Stimulated activated CD4-positive, alpha-beta T cell treated with anti-CD3 and anti-CD28 coated beads, Interleukin-1b, Interleukin-23, amount 100 ng/mL, for 4 hours (primary cell): Measurements from ENCODE around the gene TUBGCP6.

Experiments used
- DNase-seq, 2 donors: peaks; one replicate each; pipeline ENCODE4 v3.0.0-alpha.2; 2020; ENCODE audit warnings: low read depth in 2 of 2

TUBGCP6 gene

DNA sequence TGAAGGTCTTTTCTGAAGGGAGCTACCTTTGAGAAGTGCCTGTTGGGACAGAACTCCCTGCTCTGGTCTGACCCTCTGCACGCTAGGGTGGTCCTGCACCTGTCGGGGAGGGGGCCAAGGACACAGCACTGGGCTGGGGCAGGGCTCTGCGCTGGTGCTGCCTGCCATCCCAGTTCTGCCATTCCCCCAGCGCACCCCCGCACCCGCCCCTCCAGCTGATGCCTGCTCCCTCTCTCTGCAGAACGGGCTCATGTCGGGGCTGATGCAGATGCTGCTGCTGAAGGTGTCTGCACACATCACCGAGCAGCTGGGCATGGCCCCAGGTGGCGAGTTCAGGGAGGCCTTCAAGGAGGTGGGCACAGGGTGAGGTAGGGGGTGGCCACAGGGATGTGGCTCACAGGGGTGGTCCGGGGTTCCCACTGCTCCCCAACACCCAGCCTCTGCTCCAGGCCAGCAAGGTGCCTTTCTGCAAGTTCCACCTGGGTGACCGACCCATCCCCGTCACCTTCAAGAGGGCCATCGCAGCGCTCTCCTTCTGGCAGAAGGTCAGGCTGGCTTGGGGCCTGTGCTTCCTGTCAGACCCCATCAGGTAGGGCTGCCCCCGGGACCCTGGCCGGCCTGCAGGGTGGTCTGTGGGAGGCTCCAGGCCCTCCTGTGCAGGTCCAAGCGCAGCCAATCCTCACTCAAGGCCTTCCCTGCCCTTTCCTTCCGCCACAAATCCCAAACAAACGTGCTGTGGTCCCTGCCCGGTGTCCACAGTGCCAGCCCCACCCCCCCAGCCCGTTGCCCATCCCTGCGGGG, 47.6 kb downstream of the TUBGCP6 start:
- DNase-seq: no peak

DNA sequence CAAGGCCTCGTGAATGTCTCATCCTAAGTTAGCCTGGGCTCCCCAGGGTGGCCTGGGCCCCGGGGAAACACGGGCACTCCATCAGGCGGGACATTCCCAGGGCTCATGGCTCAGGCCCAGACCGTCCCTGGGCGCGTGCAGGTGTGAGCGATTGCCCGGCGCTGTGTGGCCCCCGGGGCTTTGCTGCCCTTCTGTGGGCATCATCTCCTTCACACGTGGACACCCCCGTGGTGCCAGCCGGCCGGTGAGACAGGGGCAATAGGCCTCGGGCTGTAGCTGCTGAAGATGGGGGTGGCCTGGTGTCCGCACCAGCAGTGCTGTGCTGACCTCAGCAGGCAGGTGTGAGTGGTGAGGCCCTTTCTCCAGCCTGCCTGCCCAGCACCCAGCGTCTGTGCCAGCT, 48.6 kb downstream of the TUBGCP6 start:
- DNase-seq: no peak

DNA sequence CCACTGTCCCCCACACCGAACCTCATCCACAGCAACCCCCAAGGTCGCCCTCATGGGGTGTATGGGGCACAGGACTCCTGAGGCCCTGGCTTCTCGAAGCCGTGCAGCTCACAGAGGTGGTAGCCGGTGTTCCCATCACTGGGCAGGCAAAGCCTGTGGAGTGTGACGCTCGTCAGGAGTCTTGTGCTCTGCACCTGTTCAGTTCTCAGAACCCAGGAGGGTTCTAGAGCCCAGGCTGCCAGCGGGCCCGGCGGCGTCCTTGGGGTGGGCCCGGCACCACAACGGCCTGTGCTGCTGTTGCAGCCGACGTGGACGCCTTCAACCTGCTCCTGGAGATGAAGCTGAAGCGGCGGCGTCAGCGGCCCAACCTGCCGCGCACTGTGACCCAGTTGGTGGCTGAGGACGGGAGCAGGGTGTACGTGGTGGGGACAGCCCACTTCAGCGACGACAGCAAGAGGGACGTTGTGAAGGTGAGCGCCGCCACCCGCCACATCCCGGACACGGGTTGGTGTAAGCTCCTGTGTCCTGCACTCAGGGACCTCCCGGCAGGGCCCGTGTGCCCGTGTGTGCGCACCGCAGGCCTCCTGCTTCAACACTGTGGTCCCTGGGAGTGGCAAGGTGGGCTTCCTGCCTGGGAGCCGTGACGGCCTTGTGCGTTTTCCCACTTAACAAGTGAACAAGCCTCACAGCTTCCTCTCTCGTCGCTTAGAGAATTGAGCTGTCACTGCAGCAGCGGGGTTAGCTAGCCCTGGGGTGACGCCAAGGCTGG, 50.6 kb downstream of the TUBGCP6 start:
- DNase-seq: no peak

DNA sequence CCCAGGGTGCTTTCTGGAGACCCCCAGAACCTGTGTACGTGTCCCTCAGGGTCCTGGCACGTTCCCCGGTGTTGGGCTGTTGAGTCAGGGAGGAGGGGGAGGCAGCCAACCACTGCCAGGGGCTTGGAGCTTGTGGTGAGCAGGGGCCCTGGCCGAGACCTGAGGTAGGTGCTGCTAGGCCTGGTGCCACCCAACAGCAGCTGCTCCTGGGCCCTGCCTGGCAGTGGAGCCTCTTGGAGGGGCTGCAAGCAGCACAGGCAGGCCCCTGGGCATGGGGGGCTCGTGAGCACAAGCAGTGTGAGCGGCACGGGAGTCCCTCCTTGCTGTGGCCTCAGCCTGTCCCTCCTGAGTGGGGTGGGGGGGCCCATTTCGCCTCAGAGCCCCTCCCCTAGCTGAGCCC, 51.2 kb downstream of the TUBGCP6 start:
- DNase-seq: no peak

DNA sequence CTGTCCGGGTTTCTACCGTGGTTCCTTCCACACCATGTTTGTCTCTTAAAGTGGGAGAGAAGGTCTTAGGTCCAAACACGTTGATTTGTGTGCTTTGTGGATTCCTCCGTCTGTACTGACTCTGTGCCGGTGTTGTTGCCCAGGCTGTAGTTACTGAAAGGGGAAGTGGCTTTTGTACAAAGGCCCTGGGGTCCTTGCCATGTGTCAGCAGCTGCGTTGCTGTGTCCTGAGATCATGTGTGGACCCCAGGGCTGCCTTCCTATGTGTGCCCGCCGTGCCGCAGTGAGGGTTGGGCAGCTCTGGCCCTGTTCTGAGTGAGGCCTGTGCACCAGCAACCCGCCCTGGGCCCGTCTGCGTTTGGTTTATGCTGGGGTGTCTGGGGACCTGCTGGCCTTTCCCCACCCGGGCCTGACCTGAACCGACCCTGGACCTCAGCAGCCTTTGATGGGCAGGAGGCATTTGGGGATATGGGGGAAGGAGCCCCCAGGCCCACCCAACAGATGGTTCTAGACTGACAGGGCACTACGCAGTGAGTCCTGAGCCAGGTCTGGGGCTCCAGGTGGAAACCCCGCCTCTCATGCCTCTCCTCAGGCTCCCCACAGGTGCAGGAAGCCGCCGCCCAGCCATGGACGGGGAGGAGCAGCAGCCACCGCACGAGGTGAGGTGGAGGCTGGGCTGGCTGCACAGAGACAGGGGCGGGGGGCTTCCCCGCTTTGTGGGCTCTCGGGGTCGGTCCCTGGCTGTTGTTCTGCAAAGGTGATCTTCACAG, 52.2 kb downstream of the TUBGCP6 start:
- DNase-seq: no peak

DNA sequence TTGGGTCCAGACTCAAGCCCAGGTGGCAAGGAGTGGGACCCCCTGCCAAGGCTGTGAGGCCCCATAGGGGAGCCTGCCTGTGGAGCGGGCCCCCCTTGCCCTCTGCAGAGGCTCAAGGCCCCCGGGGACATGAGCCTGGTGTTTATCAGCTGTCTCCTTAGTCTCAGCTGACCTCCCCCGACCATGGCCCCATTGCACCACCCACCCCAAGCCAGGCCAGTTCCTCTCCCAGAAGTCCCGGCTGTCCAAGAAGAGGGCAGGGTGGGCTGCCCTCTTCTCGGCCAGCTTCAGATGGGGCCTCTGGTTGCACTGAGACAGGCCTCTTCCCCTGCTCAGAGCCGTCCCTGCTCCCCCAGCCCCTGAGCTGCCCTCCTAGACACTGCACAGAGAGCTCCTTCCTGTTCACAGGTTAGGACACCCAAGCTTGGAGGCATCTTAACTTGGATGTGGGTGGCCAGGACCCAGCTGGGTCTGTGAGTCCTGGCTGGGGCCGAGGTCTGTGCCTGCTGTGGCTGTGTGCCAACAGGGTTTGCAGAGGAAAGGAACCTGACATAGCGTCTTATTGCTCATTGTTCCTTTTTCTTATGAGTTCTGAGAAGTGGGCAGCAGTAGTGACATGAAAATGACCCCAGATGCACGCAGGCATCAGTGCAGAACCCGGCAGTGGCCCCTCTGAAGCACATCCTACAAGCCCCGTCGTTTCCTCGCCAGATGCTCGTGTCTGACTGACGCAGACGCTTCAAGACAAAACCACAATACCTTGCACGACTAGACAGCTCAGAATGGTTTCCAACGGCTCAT, 53.7 kb downstream of the TUBGCP6 start:
- DNase-seq: peak in 1 of 2 donors; percentile 49

DNA sequence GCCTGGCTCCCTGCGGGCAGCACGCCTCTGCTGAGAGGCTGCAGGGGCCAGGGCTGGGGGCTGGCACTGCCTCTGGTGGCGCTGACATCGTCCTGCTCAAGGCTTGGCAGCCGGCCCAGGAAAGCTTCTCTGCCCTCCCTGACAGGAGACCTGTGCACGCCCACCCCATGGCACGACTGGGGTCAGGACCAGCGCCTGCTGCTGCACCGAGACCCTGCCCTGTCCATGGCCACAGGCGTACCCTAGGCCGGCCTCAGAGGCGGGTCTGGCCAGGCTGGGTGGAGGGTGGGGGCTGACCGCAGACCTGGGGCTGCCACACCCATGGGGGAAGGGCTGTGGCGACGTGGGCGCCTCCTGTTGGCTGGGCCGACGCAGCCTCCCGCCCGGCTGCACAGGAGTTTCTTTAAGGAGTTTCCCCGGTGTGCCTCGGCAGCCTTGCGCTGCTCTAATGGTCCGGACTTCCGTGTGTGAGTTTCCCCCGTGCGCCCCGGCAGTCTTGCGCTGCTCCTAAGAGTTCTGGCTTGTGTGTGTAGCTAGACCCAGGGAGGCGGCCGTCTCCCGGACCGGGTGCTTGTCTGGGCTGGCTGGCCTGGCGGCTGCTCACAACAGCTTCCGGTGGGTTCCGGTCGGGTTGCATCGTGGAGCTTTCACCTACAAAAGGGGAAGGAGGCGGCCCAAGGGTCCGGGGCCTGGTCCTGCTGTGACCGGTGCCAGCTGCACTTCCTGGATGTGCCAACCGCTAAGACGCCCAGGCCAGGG, 54.5 kb downstream of the TUBGCP6 start:
- DNase-seq: peak; percentile 62 to 70

DNA sequence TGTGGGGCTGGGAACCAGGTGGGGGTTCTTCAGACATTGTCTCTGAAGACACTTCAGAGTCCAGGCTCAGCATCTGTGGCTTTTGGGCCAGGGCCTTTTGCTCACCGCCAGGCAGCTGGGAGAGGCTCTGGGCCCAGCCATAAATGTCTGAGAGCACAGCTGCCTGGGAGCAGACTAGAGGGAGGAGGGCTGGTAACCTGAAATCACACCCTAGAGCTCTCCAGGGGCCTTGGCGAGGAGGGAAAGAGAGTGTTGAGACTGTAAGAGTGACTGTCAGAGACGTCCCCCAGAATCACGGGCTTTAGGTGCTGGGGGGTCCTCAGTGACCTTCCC, 55.0 kb downstream of the TUBGCP6 start:
- no peak for DNase-seq

DNA sequence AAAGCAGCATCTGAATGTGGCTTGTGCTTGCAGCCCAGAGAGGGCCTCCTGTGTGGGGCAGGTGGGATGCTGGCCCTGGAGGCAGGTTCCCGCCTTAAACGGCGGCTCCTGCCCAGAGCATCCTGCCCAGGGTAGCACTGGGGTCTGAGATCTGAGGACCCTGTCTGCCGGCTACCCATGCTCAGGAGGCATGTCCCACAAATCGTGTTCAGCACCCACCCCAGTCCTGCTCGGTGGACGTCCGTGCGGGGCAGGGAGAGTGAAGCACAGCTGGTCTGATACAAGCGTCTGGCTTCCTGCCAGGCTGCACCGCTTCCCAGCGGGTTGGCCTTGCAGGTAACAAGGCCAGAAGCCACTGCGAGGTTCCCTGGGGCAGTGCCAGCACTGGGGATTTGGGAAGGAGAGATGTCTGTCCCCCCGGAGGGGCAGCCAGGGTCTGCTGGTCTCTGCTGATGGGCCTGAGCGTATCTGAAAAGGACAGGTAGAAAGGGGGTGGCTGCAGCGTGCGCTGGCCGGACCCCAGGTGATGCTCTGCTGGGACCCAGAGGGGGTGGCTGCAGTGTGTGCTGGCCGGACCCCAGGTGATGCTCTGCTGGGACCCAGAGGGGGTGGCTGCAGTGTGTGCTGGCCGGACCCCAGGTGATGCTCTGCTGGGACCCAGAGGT, 55.5 kb downstream of the TUBGCP6 start:
- DNase-seq: no peak

DNA sequence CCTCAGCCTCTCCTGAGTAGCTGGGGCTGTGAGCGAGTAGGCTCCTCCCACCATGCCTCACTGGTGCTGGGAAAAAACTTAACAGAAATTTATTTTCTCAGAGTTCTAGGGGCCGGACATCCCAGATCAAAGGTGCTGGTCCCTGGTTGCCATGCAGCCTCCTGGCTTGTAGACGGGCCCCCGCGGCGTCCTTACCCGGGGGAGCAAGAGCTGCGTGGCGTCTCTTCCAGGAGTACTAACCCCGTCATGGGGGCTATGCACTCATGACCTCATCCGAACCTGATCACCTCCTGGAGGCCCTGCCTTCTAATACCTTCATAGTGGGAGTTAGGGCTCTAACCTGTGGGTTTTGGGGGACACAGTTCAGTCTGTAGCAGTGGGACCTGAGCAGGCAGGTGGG, 56.5 kb downstream of the TUBGCP6 start:
- DNase-seq: no peak

DNA sequence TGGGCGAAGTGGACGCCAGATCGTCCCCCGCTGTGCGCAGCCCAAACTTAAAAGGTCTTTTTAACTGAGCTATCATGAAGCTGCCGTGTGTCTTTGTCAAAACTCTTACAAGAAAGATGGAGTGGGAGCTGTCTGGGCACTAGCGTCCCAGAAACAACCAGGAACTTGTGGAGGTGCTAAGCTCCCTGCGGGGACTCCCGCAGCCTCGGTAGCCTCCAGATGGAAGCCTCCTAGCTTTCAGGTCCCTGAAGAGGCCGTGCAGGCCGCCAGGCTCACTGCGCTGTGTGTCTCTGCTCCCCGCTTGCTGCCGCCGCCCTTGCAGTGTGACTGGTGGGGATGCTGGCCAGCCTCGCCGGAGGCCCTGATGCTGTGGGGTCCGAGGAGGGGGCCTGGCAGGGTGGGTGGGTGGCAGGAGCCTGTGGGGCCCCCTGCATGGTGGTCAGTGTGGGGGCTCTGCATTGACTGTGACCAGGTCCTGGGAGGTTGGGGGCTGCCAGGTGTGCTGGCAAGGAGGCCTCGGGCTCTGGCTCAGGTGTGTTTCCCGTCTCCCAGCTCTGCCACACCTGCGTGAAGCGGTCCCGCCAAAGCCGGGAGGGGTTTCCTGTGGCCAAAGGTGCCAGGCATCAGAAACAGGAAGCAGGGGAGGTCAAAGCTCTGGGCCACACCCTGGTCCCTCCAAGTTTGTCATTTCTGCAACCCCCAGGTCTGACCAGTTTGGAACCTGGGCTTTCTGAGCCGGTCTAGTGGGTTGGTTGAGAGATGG, 57.9 kb downstream of the TUBGCP6 start:
- DNase-seq: no peak

DNA sequence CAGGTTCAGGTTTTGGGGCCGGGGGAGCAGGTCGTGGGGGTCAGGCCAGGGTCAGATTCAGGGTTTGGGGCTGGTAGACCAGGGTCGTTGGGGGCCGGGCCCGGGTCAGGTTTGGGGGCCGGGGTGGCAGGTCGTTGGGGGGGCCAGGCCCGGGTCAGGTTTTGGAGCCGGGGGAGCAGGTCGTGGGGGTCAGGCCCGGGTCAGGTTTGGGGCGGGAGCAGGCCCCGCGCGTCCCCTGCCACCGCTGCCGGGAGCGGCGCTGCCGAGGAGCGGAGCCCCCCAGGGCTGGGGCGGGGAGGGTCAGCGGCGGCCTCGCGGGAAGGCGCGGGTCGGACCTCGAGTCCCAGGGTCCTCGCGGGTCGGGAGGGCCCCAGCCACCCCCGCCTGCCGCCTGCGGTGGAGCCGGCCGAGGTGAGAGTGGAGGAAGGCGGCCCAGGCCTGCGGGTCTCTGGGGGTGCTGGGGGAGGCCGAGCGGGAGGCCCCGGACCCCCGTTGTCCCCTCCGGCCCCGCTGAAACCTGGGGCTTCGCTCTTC, 58.6 kb downstream of the TUBGCP6 start:
- no peak for DNase-seq

DNA sequence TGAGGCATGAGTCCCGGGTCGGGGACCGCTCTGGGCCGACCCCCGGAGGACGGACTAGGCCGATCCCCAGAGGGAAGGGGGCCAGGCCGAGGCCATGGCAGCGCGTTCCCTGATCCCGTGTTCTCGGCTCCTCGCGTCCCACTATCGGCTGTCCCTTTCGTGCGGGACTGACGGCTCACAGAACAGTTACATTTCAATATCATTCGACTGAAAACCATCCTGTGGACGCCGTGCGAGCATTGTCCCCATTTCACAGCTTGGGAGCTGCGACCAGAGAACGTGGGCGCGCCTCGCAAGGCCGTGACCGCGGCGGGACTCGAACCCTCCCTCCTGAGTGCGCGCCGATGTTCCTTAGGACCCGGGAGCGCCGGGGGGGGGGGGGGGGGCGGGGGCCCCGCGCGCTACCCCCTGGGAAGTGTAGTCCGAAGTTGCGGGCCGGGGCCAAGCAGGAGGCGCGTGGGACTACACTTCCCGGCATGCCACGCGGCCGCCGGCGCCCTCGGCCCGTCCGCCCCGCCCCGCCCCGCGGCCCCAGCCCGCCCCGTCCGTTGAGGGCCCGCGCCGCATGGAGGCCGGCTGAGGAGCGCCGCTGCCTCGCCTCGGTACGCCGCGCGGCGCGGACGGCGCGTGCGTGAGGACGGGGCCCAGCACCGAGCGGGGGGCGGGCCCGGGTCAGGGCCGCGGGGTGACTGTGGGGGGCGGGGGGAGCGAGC, 59.3 kb downstream of the TUBGCP6 start, which contains the start of gene TRABD:
Gene TRABD, plus strand, starts transcription at position 539 of the 713 bp plus-strand sequence. CDS start 7,148 bp downstream, outside the sequence.
- DNase-seq: peak; percentile 77 to 90

DNA sequence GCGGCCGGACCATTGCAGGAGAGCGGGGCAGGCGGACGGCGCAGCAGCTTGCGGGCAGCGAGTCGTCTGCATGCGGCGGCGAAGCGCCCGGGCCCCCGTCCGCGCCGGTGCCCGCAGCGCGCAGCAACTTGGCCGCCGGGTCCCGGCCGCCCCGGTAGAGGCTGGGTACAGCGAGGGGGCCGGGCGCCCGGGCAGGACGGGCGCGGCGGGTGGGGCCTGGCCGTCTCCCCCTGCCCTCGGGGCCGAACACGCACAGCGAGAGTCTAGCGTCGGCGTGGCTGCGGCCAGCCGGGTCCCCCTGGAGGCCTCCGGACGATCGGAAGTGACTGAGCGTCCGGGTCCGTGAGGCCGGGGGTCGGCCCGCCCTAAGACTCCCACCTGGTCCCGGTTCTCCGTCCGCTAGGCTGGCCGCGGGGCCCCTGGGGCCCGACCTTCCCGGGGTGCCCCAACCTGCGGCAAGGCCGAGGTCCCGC, 59.9 kb downstream of the TUBGCP6 start:
- no peak for DNase-seq

DNA sequence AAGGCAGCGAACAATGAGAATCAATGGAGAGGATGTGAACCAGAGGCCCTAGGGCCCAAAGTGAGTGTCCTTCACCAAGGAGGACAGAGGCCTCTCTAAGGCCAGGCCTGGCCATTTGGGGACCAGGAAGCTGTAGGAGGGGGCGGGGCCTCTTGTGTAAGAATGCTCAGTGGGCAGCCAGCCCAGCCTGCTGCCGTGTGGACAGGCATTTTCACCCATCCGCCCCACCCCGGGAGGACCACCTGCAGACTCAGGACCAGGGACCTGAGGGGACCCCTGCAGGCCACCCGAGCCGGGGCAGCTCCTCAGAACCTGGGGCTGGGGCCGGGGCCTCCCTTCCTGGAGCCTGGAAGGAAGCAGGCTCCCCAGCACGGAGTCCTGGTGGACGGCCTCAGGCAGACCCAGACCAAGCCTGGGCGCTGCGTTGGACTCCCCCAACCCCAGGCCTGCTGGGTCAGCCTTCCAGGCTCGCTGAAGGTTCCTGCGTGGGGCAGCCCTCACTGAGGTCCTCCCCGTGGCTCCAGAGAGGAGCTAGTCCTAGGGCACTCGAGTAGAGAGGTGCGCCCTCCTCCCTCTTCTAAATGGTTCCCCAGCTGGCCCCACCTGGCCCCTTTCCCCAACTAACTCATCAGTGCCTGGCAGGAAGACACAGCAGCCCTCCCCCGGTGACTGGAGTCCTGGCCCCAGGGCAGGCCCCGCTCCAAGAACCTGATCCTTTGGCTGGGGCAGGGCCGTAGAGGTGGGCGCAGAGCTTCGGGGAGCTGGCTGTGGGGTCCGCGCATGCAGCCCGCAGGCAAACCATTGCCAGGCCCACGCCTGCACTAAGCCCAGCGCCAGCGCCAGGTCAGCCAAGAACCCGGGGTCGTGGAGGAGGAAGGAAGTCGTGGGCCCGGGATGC, 60.6 kb downstream of the TUBGCP6 start:
- no peak for DNase-seq

DNA sequence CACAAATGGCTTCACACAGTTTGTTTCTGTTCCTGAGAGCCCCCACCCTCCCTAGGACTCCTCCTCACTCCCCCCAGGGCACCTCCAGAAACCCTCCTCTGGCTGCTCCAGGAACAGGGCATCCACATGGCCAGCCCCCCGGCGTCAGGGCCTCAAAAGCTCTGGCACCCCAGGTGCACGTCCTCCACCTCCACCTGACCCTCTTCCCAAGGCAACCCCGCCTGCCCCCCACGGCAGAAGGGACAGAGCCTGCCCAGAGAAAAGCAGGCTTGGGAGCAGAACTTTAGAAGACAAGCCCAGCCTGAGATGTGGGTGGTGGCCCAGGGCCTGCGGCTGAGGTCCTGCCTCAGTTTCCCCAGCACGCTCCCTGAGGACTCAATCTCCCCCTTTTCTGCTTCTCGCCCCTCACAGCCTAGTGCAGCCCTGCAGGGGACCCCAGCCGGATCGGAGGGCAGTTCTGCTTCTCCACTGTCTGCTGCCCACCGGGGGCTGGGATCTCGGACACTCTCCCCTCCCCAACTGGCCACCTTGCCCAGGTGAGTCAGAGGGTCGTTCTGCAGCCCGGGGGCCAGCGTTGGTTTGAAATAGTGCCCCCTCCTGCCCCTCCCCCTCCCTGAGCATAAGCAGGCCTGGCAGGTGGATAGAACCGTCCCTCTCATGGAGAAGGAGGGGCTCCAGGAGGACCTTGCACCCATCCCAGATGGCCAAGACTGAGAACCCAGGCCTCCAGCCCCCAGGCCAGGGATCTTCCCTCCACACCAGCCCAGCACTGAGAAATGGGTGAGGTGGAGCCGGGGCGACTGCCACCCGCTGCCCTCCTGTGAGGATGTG, 61.5 kb downstream of the TUBGCP6 start:
- DNase-seq: no peak
